Mesothelial cell of epicardium (in vitro differentiated cells): ENCODE data around the gene CBX1. TPM values are rescaled to one million over a fixed set of nuclear protein-coding genes. Genes with fewer than 3 reads are reported as not detected.
"Not testable (repeated sequence)": the region's sequence is repeated elsewhere in the genome, so short reads cannot be mapped to it uniquely, and the experiment has no call there.

Experiments used
- DNase-seq, 2 experiments: peaks; one replicate each; pipeline ENCODE4 v3.0.0; 2021; ENCODE audit warnings: low spot score in 2 of 2; ENCODE audit not compliant: unreplicated experiment in 2 of 2
- H3K27ac Mint-ChIP-seq: 2 replicates; pipeline ENCODE4 v1.8.0; 2021; ENCODE audit warnings: mixed read lengths
- H3K27me3 Mint-ChIP-seq: 2 replicates; pipeline ENCODE4 v1.8.0; 2021; ENCODE audit warnings: low read depth, mixed read lengths
- H3K36me3 Mint-ChIP-seq: 2 replicates; pipeline ENCODE4 v1.8.0; 2021; ENCODE audit warnings: mixed read lengths
- H3K4me1 Mint-ChIP-seq: 2 replicates; pipeline ENCODE4 v1.8.0; 2021; ENCODE audit warnings: mixed read lengths
- H3K4me3 Mint-ChIP-seq: 2 replicates; pipeline ENCODE4 v1.8.0; 2021; ENCODE audit warnings: mild to moderate bottlenecking, moderate library complexity, mixed read lengths
- H3K9me3 Mint-ChIP-seq: 2 replicates; pipeline ENCODE4 v1.8.0; 2021; ENCODE audit warnings: mixed read lengths
- CTCF ChIP-seq: fragments of 200-600 bp; sonication (generic); IDR thresholded peaks from one replicate; pipeline ENCODE4 v1.5.0; 2021; ENCODE audit warnings: antibody characterized with exemption; ENCODE audit not compliant: unreplicated experiment
- total RNA-seq: library from RNA; stranded (reverse); gene quantifications from 3 replicates; pipeline ENCODE4 v1.2.1, GENCODE V29; 2021

The CBX1 gene
- total RNA-seq, 1 donor from 2014 or later = 142 TPM

GRCh38 chr17:48081858-48082257, 19.4 kb downstream of the CBX1 start:
- no peak for TF ChIP-seq CTCF
- no peaks in the 10 kb centered on the region for H3K27me3 Mint-ChIP-seq
- no peak overlapping the region for H3K4me3 Mint-ChIP-seq
- H3K4me1 Mint-ChIP-seq = peaks cover 16% of the 10 kb centered on the region
- H3K9me3 Mint-ChIP-seq = no peaks in the 10 kb centered on the region
- no peak for DNase-seq
- no peak overlapping the region for H3K27ac Mint-ChIP-seq
- H3K36me3 Mint-ChIP-seq = peaks cover 3% of the 10 kb centered on the region

GRCh38 chr17:48077152-48077551, 24.1 kb downstream of the CBX1 start:
- not testable (repeated sequence) for H3K27ac Mint-ChIP-seq

GRCh38 chr17:48074322-48075081, 26.8 kb downstream of the CBX1 start:
- no peaks in the 10 kb centered on the region for H3K27me3 Mint-ChIP-seq
- H3K4me3 Mint-ChIP-seq = no peak overlapping the region
- peaks cover 2% of the 10 kb centered on the region for H3K4me1 Mint-ChIP-seq
- no peaks in the 10 kb centered on the region for H3K9me3 Mint-ChIP-seq
- peak; percentile 61 for TF ChIP-seq CTCF
- peak in 1 of 2 experiments; percentile 75 for DNase-seq
- peaks cover 15% of the 10 kb centered on the region for H3K36me3 Mint-ChIP-seq
- H3K27ac Mint-ChIP-seq = peak overlapping the region; percentile 69

More at GRCh38 chr17:48077152-48077551, 24.1 kb downstream of the CBX1 start:
- H3K4me3 Mint-ChIP-seq, H3K4me1 Mint-ChIP-seq, DNase-seq, H3K9me3 Mint-ChIP-seq, H3K27me3 Mint-ChIP-seq: not testable (repeated sequence)
- H3K36me3 Mint-ChIP-seq = peaks cover 15% of the 10 kb centered on the region

- H3K9me3 Mint-ChIP-seq, DNase-seq, H3K4me3 Mint-ChIP-seq, H3K27me3 Mint-ChIP-seq, H3K4me1 Mint-ChIP-seq, H3K27ac Mint-ChIP-seq: not testable (repeated sequence)
- peaks cover 19% of the 10 kb centered on the region for H3K36me3 Mint-ChIP-seq
Measured at GRCh38 chr17:48073566-48074094, 27.6 kb downstream of the CBX1 start.

GRCh38 chr17:48072811-48073210, 28.5 kb downstream of the CBX1 start:
- H3K36me3 Mint-ChIP-seq = peaks cover 23% of the 10 kb centered on the region
- not testable (repeated sequence) for H3K27me3 Mint-ChIP-seq, H3K9me3 Mint-ChIP-seq, H3K4me3 Mint-ChIP-seq, H3K27ac Mint-ChIP-seq, H3K4me1 Mint-ChIP-seq, DNase-seq

- Mint-ChIP-seq H3K27me3 (no peaks in the 10 kb centered on the region), H3K36me3 (peaks cover 20% of the 10 kb centered on the region), H3K4me1 (peaks cover 2% of the 10 kb centered on the region), H3K4me3 (no peak overlapping the region), H3K9me3 (no peaks in the 10 kb centered on the region), H3K27ac (no peak overlapping the region)
- no peak for DNase-seq
- TF ChIP-seq CTCF = no peak
Measured at GRCh38 chr17:48071654-48072053, 29.6 kb downstream of the CBX1 start.

- no peak overlapping the region for H3K4me3 Mint-ChIP-seq
- H3K9me3 Mint-ChIP-seq = no peaks in the 10 kb centered on the region
- H3K36me3 Mint-ChIP-seq = peaks cover 20% of the 10 kb centered on the region
- no peak for TF ChIP-seq CTCF
- no peaks in the 10 kb centered on the region for H3K27me3 Mint-ChIP-seq
- DNase-seq = no peak
- H3K27ac Mint-ChIP-seq = no peak overlapping the region
- H3K4me1 Mint-ChIP-seq = no peaks in the 10 kb centered on the region
Measured at GRCh38 chr17:48070195-48070594, 31.1 kb downstream of the CBX1 start.
